Thyroid gland (tissue), 4 donors: ENCODE results near the gene MICB.

Experiments
- POLR2A ChIP-seq, 2 donors: fragments of 450-650 bp; IDR thresholded peaks; one replicate each; pipeline ENCODE4 v1.6.1; 2017; ENCODE audit warnings: antibody characterized with exemption in 2 of 2, mild to moderate bottlenecking in 2 of 2, moderate library complexity in 1 of 2
- TF ChIP-seq, protein P1 (sequence below), 6 experiments: fragments of 200-600 bp in 3 of 6; fragments of 450-650 bp in 3 of 6; sonication (generic) in 3 of 6; IDR thresholded peaks; one replicate each; pipeline ENCODE4 v1.5.1; 2016 to 2019; ENCODE audit warnings: antibody characterized with exemption in 6 of 6, mild to moderate bottlenecking in 2 of 6, inconsistent platforms in 1 of 6, moderate library complexity in 1 of 6

DNA sequence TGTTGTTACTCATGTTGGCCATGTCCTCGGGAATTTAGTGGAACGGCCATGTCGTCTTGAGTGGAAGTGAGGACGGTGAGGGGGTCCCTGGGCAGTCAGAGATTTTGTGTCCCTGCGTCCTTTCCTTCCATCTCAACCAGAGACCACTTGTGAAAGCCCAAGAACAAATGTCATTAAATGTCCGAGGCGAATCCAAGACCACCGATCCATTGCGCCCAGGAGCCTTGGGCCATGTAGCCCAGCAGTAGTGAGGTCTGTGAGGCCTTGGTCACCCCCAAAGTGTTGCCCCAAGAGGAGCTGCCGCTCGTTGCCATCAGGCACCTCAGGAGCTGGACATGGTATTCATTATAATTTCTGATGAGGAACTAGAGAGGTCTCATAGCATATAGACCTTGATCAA is 17.4 kb upstream of the MICB start:
- TF ChIP-seq POLR2A (IDR thresholded peaks at IDR 0.05), result no peak
- TF ChIP-seq, protein P1, sequence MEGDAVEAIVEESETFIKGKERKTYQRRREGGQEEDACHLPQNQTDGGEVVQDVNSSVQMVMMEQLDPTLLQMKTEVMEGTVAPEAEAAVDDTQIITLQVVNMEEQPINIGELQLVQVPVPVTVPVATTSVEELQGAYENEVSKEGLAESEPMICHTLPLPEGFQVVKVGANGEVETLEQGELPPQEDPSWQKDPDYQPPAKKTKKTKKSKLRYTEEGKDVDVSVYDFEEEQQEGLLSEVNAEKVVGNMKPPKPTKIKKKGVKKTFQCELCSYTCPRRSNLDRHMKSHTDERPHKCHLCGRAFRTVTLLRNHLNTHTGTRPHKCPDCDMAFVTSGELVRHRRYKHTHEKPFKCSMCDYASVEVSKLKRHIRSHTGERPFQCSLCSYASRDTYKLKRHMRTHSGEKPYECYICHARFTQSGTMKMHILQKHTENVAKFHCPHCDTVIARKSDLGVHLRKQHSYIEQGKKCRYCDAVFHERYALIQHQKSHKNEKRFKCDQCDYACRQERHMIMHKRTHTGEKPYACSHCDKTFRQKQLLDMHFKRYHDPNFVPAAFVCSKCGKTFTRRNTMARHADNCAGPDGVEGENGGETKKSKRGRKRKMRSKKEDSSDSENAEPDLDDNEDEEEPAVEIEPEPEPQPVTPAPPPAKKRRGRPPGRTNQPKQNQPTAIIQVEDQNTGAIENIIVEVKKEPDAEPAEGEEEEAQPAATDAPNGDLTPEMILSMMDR (IDR thresholded peaks at IDR 0.05), result no peak
